GM12878 (cell line): Measurements from ENCODE around the gene MEN1. TPM values are rescaled to one million over a fixed set of nuclear protein-coding genes. Genes with fewer than 3 reads are reported as not detected.
A peak's percentile ranks its signal among the peaks of the same experiment; 100 is the strongest.

Experiments used
- ASH2L ChIP-seq: fragments of 300-600, 200-600 bp; sonication (generic); IDR thresholded peaks from 2 replicates; pipeline ENCODE4 v1.6.1; 2017; ENCODE audit warnings: low read depth, mild to moderate bottlenecking, borderline replicate concordance
- BMI1 ChIP-seq: fragments of 450-650 bp; IDR thresholded peaks from 2 replicates; pipeline ENCODE4 v1.6.1; 2016; ENCODE audit warnings: mild to moderate bottlenecking, moderate library complexity, borderline replicate concordance
- CBX5 ChIP-seq: sonication (generic); IDR thresholded peaks from 2 replicates; pipeline ENCODE4 v1.6.1; 2016; ENCODE audit warnings: low read depth, moderate library complexity, mild to moderate bottlenecking, inconsistent platforms
- CHD4 ChIP-seq: fragments of 200-600 bp; sonication (generic); IDR thresholded peaks from 2 replicates; pipeline ENCODE4 v1.6.1; 2016; ENCODE audit warnings: mild to moderate bottlenecking
- EP300 ChIP-seq, 2 experiments: fragments of 150-350 bp in 1 of 2; IDR thresholded peaks; 2 replicates each; pipeline ENCODE4 v1.6.1; 2011 to 2012; ENCODE audit warnings: low read depth in 2 of 2, low read length in 2 of 2, borderline replicate concordance in 1 of 2, improper control_type of control experiment in 1 of 2, inconsistent platforms in 1 of 2; ENCODE audit not compliant: control insufficient read depth in 1 of 2
- GATAD2B ChIP-seq: fragments of 450-650 bp; conservative IDR thresholded peaks from 2 replicates; pipeline ENCODE4 v1.6.1; 2017; ENCODE audit warnings: low read depth, mild to moderate bottlenecking, moderate library complexity
- IRF4 ChIP-seq: IDR thresholded peaks from 2 replicates; pipeline ENCODE4 v1.6.1; 2011; ENCODE audit warnings: low read depth, low read length
- JUND ChIP-seq: IDR thresholded peaks from 2 replicates; pipeline ENCODE4 v1.6.1; 2012; ENCODE audit warnings: low read depth, mild to moderate bottlenecking, low read length, improper control_type of control experiment, moderate library complexity
- MTA2 ChIP-seq: fragments of 450-650 bp; IDR thresholded peaks from 2 replicates; pipeline ENCODE4 v1.6.1; 2016; ENCODE audit warnings: low read depth, mild to moderate bottlenecking, moderate library complexity
- NFIC ChIP-seq: IDR thresholded peaks from 2 replicates; pipeline ENCODE4 v1.6.1; 2012; ENCODE audit warnings: low read depth, mild to moderate bottlenecking, inconsistent platforms, low read length, moderate library complexity
- NR2C1 ChIP-seq: fragments of 450-650 bp; IDR thresholded peaks from 2 replicates; pipeline ENCODE4 v1.6.1; 2017; ENCODE audit warnings: antibody characterized with exemption, mild to moderate bottlenecking, moderate library complexity
- PML ChIP-seq: IDR thresholded peaks from 2 replicates; pipeline ENCODE4 v1.6.1; 2012; ENCODE audit warnings: low read length, inconsistent platforms
- POLR2AphosphoS2 ChIP-seq: IDR thresholded peaks from 2 replicates; pipeline ENCODE4 v1.6.1; 2011; ENCODE audit warnings: low read depth, mild to moderate bottlenecking, low read length, improper control_type of control experiment, moderate library complexity
- ZNF207 ChIP-seq: fragments of 450-650 bp; IDR thresholded peaks from 2 replicates; pipeline ENCODE4 v1.6.1; 2014; ENCODE audit warnings: antibody characterized with exemption, mild to moderate bottlenecking, borderline replicate concordance
- polyA plus RNA-seq, 11 experiments: library from polyadenylated mRNA; depleted of rRNA in 4 of 11; unstranded in 6 of 11; stranded (reverse) in 5 of 11; fragments of >200 nt; fragmentation: Nextera tagmentation in 4 of 11; fragmentation: Illumina TruSeq in 1 of 11; extraction: Ambion mirVana in 4 of 11; extraction: Trizol in 1 of 11; gene quantifications; 1 replicate in 1 of 11; 2 replicates in 10 of 11; pipeline versions ENCODE4 v1.2.1 to v1.2.3, GENCODE V29; 2011 to 2016; ENCODE audit warnings: inconsistent platforms in 2 of 11, missing spikeins in 2 of 11, low read depth in 1 of 11
- total RNA-seq, 4 experiments: library from RNA; depleted of rRNA in 3 of 4; stranded (reverse); fragments of >200 nt in 3 of 4; fragmentation: Illumina TruSeq in 1 of 4; extraction: Trizol in 1 of 4; gene quantifications; 2 replicates each; pipeline versions ENCODE4 v1.2.1 to v1.2.3, GENCODE V29; 2013 to 2021
- TF ChIP-seq, protein P1 (sequence below): fragments of 450-650 bp; formaldehyde crosslinking; IDR thresholded peaks from 2 replicates; pipeline ENCODE4 v1.4.0; 2022; ENCODE audit warnings: mild to moderate bottlenecking, moderate library complexity
- TF ChIP-seq, protein P2 (sequence below): IDR thresholded peaks from 2 replicates; pipeline ENCODE4 v1.6.1; 2011; ENCODE audit warnings: borderline replicate concordance, low read depth, mild to moderate bottlenecking, moderate library complexity, mixed read lengths, low read length; ENCODE audit not compliant: insufficient read depth; ENCODE audit errors: extremely low read length
- TF ChIP-seq, protein P3 (sequence below): IDR thresholded peaks from 2 replicates; pipeline ENCODE4 v1.6.1; 2011; ENCODE audit warnings: mild to moderate bottlenecking, low read depth, low read length, moderate library complexity; ENCODE audit not compliant: insufficient replicate concordance
- TF ChIP-seq, protein P4 (sequence below): IDR thresholded peaks from 2 replicates; pipeline ENCODE4 v1.6.1; 2012; ENCODE audit warnings: low read depth, low read length, improper control_type of control experiment
- TF ChIP-seq, protein P5 (sequence below): fragments of 450-650 bp; IDR thresholded peaks from 2 replicates; pipeline ENCODE4 v1.6.1; 2017; ENCODE audit warnings: low read depth, mild to moderate bottlenecking, moderate library complexity

Gene MEN1
- total and polyA plus RNA-seq, 10 of the 15 experiments (the other 5 are each of a cell fraction or from before 2014, with no cell fraction given), result 2.5 to 39.7 (median 20.7) TPM

DNA sequence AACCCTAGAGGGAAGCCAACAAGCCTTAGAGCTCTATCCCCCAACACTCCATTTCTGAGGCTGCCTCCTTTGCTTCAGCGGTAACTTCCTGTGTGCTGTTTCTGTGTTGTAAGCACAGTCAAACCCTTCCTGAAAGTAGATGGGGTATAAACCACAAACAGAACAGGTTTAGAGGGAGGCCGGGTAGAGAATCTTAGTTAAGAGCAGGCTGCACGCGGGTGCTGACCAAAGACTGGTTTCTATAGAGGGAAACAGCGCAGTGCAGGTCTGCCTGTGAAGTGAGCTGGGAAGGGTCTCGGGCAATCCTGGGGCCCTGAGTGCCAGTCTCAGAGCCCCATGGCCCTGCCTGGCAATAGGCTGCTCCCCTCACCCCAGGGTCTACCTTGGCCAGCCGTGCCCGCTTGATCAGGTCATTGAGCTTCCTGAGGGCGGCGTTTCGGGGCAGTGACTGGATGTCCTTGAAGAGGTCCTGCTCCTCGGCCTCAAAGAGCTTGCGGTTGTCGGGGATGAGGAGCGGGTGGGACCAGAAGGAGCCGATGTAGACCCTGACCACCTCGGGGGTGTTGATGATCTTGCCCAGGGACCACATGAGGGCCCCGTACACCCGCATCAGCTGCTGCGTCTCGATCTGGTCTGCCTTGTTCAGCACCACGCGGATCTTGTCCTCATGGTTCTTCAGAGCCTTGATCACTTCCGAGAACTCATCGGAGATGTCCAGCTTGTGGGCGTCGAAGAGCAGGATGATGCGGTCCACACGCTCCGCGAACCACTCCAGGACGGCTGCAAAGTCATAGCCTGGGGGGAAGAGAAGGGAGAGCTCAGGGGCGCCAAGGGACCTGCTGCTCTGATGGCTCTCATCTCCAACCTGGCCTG is 49.4 kb upstream of the MEN1 start (continued):
- TF ChIP-seq, protein P1, sequence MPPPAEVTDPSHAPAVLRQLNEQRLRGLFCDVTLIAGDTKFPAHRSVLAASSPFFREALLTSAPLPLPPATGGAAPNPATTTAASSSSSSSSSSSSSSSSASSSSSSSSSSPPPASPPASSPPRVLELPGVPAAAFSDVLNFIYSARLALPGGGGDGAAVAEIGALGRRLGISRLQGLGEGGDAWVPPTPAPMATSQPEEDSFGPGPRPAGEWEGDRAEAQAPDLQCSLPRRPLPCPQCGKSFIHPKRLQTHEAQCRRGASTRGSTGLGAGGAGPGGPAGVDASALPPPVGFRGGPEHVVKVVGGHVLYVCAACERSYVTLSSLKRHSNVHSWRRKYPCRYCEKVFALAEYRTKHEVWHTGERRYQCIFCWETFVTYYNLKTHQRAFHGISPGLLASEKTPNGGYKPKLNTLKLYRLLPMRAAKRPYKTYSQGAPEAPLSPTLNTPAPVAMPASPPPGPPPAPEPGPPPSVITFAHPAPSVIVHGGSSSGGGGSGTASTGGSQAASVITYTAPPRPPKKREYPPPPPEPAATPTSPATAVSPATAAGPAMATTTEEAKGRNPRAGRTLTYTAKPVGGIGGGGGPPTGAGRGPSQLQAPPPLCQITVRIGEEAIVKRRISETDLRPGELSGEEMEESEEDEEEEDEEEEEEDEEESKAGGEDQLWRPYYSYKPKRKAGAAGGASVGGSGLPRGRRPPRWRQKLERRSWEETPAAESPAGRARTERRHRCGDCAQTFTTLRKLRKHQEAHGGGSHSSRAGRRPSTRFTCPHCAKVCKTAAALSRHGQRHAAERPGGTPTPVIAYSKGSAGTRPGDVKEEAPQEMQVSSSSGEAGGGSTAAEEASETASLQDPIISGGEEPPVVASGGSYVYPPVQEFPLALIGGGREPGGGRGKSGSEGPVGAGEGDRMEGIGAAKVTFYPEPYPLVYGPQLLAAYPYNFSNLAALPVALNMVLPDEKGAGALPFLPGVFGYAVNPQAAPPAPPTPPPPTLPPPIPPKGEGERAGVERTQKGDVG (CRISPR knock-in tag), result no peak
- TF ChIP-seq NR2C1 (no peak), BMI1 (no peak), GATAD2B (peak; percentile 88), JUND (peak; percentile 73; the same call in 1 of the 2 replicates), CBX5 (no peak), IRF4 (peak; percentile 97), MTA2 (peak; percentile 83), POLR2AphosphoS2 (no peak), ZNF207 (no peak), EP300 (IDR thresholded peaks at IDR 0.05; ENCODE audit: borderline replicate concordance in 1 of 2, control insufficient read depth in 1 of 2, low read depth in 2 of 2, low read length in 2 of 2) (peak; percentile 80 to 92), CHD4 (no peak), ASH2L (no peak), NFIC (no peak), PML (no peak)
- TF ChIP-seq, protein P2, sequence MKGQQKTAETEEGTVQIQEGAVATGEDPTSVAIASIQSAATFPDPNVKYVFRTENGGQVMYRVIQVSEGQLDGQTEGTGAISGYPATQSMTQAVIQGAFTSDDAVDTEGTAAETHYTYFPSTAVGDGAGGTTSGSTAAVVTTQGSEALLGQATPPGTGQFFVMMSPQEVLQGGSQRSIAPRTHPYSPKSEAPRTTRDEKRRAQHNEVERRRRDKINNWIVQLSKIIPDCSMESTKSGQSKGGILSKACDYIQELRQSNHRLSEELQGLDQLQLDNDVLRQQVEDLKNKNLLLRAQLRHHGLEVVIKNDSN, result no peak
- TF ChIP-seq, protein P3, sequence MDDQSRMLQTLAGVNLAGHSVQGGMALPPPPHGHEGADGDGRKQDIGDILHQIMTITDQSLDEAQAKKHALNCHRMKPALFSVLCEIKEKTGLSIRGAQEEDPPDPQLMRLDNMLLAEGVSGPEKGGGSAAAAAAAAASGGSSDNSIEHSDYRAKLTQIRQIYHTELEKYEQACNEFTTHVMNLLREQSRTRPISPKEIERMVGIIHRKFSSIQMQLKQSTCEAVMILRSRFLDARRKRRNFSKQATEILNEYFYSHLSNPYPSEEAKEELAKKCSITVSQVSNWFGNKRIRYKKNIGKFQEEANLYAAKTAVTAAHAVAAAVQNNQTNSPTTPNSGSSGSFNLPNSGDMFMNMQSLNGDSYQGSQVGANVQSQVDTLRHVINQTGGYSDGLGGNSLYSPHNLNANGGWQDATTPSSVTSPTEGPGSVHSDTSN, result no peak
- TF ChIP-seq, protein P4, sequence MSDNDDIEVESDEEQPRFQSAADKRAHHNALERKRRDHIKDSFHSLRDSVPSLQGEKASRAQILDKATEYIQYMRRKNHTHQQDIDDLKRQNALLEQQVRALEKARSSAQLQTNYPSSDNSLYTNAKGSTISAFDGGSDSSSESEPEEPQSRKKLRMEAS, result peak; percentile 61; the same call in 1 of the 2 replicates
- TF ChIP-seq, protein P5, sequence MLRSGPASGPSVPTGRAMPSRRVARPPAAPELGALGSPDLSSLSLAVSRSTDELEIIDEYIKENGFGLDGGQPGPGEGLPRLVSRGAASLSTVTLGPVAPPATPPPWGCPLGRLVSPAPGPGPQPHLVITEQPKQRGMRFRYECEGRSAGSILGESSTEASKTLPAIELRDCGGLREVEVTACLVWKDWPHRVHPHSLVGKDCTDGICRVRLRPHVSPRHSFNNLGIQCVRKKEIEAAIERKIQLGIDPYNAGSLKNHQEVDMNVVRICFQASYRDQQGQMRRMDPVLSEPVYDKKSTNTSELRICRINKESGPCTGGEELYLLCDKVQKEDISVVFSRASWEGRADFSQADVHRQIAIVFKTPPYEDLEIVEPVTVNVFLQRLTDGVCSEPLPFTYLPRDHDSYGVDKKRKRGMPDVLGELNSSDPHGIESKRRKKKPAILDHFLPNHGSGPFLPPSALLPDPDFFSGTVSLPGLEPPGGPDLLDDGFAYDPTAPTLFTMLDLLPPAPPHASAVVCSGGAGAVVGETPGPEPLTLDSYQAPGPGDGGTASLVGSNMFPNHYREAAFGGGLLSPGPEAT, result peak; percentile 80; the same call in 1 of the 2 replicates
